GM19395 (cell line): ENCODE measurements around the gene NYAP1.
A peak's percentile ranks its signal among the peaks of the same experiment; 100 is the strongest.
"Not testable (repeated sequence)": the region's sequence is repeated elsewhere in the genome, so short reads cannot be mapped to it uniquely, and the experiment has no call there.

ENCODE experiments used
- ATAC-seq: cut with Tn5 transposase; IDR thresholded peaks from one replicate; pipeline ENCODE4 v1.9.1; 2021; ENCODE audit warnings: mild to moderate bottlenecking, moderate library complexity; ENCODE audit not compliant: unreplicated experiment

Gene NYAP1

DNA sequence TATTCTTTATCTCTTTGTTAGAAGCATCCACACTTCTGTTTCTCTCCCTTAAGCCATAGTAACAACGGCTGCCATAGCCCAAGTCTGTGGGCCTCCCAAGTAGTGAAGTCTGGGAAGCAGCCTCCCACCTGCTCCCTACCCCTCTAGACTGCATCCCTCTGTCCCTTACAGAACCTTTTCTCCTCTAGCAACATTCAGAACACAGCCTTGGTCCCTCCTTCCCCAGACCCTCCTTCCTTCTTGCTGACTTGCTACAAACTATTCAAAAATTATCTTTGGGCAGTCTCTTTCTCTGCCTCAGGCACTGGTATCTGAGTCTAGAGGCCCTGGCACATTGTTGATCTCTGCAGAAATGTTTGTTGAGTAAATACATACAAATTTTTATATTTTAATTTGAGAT lies 2.3 kb upstream of the NYAP1 start:
- ATAC-seq, result no peak

DNA sequence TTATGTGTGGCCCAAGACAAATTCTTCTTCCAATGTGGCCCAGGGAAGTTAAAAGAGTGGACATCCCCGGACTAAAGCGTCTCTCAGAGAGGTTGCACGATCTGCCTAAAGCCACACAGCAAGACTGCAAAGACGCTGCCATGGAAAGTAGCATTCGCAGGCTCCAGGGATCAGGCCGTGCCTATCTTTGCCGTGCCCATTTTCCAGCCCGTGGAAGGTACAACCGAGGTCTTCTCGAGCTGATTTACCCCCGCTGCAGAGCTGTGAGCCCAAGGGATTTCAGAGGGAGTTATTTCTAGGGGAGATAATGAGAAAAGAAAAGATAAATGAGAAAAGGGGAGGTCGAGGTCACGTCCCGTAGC lies 1.0 kb upstream of the NYAP1 start:
- no peak for ATAC-seq

DNA sequence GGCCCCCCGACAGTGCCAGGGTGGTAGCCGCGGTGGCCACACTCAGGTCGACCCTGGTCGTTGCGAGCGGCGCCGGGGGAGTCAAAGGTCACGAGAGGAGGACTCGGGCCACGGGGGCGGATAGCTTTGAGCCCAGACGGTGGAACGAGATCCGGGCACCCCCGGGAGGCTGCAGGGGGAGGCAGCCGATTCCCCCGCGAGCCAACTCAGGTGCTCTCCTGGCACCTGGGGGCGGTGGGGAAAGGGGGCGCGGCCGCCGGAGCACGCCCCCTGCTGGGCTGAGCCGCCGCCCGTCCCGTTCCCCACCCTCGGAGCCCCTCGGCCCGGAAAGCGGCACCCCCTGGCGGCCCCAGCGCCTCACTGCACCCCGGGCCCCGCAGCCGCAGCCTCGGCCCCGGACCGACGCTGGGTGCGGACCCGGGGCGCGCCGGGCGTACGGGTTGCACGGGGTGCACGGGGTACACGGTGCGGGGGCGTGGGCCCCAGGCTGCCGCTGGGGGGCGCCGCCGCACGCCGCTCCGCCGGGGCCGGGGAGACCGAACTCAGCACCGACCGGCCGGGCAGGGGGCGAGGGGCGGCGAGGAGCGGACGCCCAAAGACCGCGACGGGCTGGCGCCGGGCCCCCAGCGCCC lies 521 bp upstream of the NYAP1 start:
- ATAC-seq, result peak; percentile 52

DNA sequence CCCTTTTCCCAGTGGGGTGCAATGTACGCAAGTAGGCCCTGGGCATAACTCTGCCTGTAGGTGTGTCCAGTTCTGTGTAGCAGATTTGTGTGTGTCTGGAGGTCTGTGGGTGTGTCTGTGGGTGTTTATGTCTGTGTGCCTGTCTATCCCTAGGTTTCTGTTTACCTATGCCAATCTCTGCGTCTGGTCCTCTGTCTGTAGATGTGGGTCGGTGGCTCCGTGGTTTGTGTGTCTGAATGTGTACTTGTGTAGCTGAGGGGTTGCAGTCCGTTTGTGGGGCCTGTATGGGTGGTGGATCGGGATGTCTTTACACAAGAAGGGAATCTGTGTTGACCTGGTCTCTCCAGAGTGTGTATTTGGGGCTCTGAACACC lies 932 bp downstream of the NYAP1 start:
- ATAC-seq, result no peak

DNA sequence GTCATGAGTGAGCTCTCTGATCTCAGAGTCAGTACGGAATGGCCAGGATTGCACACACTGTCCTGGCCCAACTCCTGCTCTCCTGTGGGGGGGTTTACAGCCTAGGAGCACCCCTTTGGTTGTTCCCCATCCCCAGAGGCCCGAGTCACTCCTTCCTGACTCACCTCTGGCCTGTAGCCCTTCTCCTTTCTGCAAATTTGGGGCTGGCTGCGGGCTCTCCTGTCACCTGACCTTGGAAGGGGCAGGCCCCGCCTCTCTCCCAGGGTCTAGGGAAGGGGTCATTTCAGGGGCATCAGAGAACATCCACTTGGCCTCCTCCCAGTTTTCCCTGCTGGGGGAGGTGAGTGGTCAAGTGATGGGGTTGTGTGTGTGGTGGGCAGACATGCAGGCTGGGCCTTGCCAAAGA lies 1.7 kb downstream of the NYAP1 start:
- ATAC-seq, result no peak

DNA sequence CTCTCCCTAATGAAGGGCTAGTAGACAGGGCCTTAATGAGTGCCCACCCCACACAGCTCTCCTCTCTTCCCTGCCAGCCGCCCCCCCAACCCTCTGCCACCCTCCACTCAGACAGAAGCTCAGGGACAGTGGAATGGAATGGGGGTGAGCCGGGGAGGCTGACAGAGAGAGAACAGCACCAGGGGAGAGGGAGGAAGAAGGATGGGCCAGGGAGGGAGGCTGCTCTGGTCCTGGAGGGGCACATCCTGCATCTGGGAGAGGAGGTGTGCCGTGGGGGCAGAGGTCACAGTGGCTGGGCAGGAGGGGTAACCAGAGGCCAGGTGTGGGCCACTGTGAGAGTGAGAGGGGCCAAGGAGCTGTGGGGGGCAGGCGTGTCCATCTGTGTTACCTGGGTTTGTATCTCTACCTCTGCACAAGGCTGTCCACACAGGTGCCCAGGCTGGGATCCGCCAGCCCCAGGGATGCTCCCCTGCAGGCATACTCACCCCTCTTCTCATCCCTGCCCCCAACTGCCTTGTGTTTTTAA lies 2.4 kb downstream of the NYAP1 start:
- ATAC-seq, result no peak

DNA sequence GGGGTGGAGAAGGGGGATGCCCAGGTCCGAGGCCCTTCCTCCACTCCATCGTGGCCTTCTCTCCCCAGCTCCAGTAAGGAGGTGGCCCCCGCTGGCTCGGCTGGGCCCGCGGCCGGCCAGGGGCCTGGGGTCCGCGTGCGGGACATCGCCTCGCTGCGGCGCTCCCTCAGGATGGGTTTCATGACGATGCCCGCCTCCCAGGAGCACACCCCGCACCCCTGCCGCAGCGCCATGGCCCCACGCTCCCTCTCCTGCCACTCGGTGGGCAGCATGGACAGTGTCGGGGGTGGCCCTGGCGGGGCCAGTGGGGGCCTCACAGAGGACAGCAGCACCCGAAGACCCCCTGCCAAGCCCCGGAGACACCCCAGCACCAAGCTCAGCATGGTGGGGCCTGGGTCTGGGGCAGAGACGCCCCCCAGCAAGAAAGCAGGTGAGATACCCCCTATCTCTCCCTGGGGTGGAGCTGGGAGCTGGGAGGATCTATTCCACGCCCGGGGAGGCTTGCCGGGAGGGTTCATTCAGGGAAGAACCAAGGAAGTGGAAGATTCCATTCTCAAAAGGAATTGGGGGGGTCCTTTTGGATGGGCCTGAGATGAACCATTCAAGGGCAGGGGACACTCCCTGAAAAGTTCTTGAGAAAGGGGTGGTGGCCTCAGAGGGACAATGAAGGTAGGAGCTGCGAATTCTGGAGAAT lies 3.2 kb downstream of the NYAP1 start:
- ATAC-seq, result no peak

DNA sequence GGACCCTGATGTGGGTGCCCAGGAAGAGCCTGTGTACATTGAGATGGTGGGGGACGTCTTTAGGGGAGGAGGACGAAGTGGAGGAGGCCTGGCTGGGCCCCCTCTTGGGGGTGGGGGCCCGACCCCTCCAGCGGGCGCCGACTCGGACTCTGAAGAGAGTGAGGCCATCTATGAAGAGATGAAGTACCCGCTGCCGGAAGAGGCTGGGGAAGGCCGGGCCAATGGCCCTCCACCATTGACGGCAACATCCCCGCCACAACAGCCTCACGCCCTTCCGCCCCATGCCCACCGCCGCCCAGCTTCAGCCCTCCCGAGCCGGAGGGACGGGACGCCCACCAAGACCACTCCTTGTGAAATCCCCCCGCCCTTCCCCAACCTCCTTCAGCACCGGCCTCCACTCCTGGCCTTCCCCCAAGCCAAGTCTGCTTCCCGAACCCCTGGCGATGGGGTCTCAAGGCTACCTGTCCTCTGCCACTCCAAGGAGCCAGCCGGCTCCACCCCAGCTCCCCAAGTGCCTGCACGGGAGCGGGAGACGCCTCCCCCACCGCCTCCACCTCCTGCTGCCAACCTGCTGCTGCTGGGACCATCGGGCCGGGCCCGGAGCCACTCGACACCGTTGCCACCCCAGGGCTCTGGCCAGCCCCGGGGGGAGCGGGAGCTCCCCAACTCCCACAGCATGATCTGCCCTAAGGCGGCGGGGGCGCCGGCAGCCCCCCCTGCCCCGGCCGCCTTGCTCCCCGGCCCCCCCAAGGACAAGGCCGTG lies 4.8 kb downstream of the NYAP1 start:
- ATAC-seq, result no peak

DNA sequence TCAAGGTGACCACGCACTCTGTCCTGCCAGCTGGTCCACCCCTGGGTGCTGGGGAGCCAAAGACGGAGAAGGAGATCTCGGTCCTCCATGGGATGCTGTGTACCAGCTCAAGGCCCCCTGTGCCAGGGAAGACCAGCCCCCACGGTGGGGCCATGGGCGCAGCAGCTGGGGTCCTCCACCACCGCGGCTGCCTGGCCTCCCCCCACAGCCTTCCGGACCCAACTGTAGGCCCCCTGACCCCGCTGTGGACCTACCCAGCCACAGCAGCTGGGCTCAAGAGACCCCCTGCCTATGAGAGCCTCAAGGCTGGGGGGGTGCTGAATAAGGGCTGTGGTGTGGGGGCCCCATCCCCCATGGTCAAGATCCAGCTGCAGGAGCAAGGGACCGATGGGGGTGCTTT lies 5.4 kb downstream of the NYAP1 start:
- ATAC-seq, result no peak

DNA sequence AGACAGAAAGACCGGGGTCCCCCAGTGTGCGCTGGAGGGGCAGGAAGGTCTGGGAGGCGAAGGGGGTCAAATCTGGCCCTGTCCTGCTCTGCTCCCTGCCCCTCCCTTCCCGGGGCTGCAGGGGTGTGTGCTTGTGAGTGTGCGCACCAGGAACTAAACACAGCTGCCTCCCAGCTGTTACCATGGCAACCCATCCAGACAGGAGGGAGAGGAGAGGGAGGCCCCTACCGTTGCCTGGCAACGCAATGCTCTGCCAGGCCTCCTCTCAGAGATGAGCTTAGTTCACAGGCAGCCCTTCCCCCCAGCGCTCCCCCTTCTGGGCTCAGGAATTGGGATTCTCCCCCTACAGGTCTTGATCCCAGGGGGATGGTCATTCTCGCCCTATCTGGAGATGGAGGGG lies 6.1 kb downstream of the NYAP1 start:
- ATAC-seq, result no peak

DNA sequence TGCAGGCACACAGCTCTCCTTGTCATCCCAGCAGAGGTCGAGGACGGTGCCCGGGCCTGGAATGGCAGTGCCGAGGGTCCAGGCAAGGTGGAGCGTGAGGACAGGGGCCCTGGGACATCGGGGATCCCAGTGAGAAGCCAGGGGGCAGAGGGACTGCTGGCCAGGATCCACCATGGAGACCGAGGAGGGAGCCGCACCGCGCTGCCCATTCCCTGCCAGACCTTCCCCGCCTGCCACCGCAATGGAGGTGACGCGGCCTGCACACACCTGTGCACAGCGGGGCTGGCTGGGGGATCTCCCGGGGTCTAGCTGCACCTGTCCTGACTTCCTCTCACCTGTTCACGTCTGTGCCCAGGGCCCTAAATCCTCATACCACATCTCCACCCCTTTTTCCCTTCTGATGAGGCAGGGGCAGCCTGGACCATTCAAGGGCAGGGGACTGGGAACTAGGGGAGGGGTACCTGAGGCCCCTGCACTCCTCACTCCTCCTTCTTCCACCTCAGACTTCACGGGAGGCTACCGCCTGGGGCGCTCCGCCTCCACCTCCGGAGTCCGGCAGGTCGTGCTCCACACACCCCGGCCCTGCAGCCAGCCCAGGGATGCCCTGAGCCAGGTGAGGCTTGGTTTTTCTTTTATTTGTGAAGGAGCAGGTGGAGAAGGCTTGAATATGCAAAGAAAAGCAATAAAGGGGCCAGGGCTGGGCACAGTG lies 6.9 kb downstream of the NYAP1 start:
- no peak for ATAC-seq

DNA sequence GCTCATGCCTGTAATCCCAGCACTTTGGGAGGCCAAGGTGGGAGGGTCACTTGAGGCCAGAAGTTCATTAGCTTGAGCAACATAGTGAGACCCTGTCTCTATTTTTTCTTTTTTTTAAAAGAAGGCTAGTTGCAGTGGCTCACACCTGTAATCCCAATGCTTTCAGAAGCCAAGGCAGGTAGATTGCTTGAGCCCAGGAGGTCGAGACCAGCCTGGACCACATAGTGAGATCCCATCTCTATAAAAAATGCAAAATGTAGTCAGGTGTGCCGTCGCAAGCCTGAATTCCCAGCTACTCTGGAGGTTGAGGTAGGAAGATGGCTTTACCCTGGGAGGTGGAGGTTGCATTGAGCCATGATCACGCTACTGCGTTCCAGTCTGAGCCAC lies 7.5 kb downstream of the NYAP1 start:
- ATAC-seq, result no peak

DNA sequence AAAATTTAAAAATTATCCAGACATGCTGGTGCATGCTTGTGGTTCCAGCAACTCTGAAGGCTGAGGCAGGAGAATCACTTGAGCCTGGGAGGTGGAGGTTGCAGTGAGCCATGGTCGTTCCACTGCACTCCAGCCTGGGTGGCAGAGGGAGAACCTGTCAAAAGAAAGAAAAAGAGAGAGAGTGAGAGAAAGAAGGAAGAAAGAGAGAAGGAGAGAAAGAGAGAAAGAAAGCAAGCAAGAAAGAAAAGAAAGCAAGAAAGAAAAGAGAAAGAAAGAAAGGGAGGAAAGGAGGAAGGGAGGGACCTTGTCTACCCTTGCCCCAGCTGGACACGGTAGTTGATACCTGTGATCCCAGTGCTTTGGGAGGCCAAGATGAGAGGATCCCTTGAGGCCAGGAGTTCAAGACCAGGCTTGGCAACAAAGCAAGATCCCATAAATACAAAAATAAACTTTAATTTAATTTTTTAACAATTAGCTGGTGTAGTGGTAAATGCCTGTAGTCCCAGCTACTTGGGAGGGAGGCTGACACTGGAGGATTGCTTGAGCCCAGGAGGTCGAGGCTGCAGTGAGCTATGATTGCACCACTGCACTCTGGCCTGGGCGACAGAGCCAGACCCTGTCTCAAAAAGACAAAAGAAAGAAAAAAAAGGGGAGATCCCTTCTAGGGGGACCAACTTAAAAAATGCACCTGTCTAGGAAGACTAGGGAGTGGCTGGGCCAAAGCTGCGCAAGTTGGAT lies 9.2 kb downstream of the NYAP1 start:
- ATAC-seq, result no peak

DNA sequence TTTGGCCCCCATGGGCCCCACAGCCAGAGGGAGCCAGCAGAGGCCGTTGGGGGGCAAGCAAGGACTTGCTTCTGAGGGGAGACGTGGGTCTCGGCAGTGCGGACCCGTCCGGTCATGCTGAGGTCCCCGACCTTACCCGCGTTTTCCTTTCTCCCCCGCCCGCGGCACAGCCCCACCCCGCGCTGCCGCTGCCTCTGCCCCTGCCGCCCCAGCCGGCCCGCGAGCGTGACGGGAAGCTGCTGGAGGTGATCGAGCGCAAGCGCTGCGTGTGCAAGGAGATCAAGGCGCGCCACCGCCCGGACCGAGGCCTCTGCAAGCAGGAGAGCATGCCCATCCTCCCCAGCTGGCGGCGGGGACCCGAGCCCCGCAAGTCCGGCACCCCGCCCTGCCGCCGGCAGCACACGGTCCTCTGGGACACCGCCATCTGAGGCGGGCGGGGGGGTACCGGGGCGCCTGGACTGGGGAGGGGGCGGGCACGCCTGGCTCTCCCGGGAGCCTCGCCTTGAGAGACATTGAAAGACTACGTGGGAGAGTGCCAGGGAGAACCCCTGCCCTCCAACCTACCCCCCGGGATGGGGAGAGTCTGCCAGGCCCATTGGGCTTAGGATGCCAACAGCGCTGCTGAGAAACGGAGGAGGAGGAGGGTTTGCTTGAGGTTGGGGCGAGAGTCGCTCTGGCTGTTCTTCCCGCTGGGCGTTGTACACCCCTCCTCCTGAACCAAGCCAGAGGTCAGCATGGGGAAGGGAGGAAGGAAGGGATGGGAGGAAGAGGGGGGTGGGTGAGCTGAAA lies 9.9 kb downstream of the NYAP1 start:
- no peak for ATAC-seq

DNA sequence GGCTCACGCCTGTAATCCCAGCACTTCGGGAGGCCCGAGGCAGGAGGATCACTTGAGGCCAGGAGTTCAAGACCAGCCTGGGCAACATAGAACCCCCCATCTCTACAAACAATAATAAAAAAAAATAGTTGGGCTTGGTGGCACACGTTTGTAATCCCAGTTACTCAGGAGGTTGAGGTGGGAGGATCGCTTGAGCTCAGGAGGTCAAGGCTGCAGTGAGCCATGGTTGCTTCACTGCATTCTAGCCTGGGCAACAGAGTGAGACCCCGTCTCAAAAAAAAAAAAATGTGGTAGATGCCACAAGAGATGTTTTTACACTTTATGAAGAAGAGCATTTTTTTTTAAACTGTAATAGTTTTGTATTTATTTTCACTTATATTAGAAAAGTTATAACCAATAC lies 12.8 kb downstream of the NYAP1 start:
- ATAC-seq, result no peak

DNA sequence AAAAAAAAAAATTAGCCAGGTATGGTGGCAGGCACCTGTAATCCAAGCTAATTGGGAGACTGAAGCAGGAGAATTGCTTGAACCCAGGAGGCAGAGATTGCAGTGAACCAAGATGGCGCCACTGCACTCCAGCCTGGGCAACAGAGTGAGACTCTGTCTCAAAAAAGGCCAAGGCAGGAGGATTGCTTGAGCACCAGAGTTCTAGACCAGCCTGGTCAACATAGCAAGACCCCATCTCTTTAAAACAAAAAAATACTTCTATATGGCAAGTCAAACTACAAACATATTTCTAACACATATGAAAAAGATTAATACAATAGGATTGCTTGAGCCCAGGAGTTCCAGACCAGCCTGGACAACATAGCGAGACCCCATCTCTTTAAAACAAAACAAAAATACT lies 17.0 kb downstream of the NYAP1 start:
- not testable (repeated sequence) for ATAC-seq

DNA sequence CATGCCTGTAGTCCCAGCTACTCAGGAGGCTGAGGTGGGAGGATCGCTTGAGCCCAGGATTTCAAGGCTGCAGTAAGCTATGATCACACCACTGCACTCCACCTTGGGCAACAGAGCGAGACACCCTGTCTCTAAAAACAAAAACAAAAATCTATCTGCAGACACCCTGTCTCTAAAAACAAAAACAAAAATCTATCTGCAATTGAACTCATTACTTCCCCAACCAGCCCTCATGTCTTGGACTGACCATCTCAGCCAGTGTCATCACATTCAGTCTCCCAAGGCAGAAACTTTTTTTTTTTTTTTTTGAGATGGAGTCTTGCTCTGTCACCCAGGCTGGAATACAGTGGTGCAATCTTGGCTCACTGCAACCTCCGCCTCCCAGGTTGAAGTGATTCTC lies 20.3 kb downstream of the NYAP1 start:
- ATAC-seq, result not testable (repeated sequence)

DNA sequence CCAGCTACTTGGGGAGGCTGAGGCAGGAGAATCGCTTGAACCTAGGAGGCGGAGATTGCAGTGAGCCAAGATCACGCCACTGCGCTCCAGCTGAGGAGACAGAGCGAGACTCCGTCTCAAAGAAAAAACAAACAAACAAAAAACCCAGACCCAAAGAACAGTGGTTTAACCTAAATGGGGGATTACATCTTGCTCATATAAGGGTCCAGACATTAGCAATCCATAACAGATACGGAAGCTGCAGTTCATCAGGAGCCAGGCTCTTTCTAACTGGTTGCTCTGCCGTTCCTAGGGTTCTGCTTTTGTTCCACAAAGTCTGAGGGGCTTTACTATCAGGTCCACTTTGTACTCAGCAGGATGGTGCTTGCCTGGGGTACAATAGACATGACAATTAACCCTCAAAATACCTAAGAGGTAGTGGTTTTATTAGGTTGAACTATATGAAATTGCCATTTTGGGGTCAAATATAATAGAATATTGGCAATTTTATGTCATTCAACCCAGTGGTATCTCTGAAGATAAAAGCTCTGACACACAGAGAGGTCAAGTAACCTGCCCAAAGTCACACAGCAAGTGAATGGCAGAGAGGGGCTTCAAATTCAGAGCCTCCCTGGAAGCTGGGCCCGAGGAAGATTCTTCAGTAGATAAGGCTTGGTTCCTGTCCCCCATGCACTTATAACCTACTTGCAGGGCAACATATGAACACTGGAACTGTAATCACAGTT lies 21.3 kb downstream of the NYAP1 start:
- ATAC-seq, result no peak

DNA sequence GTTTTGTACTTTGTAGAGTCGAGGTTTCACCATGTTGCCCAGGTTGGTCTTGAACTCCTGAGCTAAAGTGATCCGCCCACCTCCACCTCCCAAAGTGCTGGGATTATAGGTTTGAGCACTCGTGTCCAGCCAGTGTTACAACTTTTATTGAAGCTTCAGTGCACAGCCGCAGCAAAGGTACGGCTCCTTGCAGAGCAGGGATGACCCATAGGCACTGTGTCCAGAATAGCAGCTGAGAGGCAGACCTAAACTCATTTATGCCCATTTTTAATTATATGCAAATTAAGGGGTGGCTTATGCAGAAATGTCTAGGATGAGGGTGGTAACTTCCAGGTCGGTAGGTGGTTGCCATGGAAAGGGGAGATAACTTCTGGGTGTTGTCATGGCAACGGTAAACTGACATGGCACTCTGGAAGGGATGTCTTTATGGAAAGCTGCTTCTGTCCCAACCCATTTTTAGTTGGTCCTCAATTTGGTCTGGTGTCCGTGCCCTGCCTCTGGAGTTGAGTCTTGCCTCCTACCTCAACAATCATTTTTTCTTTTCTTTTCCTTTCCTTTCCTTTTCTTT lies 22.7 kb downstream of the NYAP1 start:
- ATAC-seq, result no peak
